GM15510 (cell line): ENCODE data around the gene GIMAP6.

Source experiments
- POLR2A ChIP-seq: IDR thresholded peaks from 3 replicates; pipeline ENCODE4 v1.6.1; 2011; ENCODE audit warnings: borderline replicate concordance; ENCODE audit not compliant: insufficient read length; ENCODE audit errors: extremely low read depth

The GIMAP6 gene

GRCh38 chr7:150594805-150595204 is 37.4 kb downstream of the GIMAP6 start:
- no peak for TF ChIP-seq POLR2A

- no peak for TF ChIP-seq POLR2A
These were observed 44.6 kb downstream of the GIMAP6 start for GRCh38 chr7:150587551-150587950.

GRCh38 chr7:150586785-150587152 is 45.4 kb downstream of the GIMAP6 start:
- TF ChIP-seq POLR2A, result no peak

GRCh38 chr7:150586068-150586784 is 46.0 kb downstream of the GIMAP6 start:
- no peak for TF ChIP-seq POLR2A

- no peak for TF ChIP-seq POLR2A
These were observed 47.0 kb downstream of the GIMAP6 start for GRCh38 chr7:150585199-150585598.

GRCh38 chr7:150580638-150581394 is 51.4 kb downstream of the GIMAP6 start:
- no peak for TF ChIP-seq POLR2A
